ENCODE data around the gene IGFALS.

Gene IGFALS

DNA sequence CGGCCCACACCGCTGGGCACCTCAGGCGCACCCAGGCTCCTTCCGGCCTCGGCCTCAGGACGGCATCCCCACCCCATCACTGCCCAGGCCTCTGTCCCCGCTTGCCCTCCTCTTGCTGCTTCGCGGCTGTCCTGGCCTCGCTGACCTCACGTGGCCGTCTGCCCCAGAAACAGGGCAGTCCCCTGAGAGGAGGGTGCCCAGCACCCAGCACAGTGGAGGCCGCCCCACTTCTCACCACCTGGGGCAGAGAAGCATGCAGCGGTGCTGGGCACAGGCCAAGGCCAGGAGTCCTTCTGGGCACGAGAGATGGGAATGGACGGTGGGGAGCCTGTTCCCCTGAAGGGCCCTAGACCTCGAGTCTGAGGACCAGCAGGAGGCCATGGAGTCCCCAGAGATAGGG, 24.2 kb upstream of the IGFALS start:
- no peak overlapping the region for H3K4me3 ChIP-seq (ENCODE audit: control insufficient read depth in 1 of 7, extremely low read depth in 1 of 7, insufficient read depth in 4 of 7, low read depth in 2 of 7, low read length in 6 of 7)
- H3K27ac ChIP-seq (ENCODE audit: insufficient read depth in 1 of 2, low read depth in 1 of 2, low read length in 2 of 2, poor library complexity in 1 of 2, severe bottlenecking in 2 of 2), result no peak overlapping the region
- no peaks in the 10 kb centered on the region for H3K9me3 ChIP-seq (ENCODE audit: control extremely low read depth in 1 of 5, control insufficient read depth in 4 of 5, insufficient read depth in 2 of 5, low read depth in 1 of 5, low read length in 4 of 5)
- no peaks in the 10 kb centered on the region for H3K27me3 ChIP-seq (replicated peaks in 2 of 5; ENCODE audit: control insufficient read depth in 4 of 5, insufficient read depth in 5 of 5, low read length in 4 of 5)
- H3K4me1 ChIP-seq (ENCODE audit: control extremely low read depth in 1 of 4, control insufficient read depth in 4 of 4, insufficient read depth in 4 of 4, low read length in 3 of 4), result peaks cover 0 to 3% (median 3%) of the 10 kb centered on the region in 4 experiments
- DNase-seq, result no peak
- CTCF ChIA-PET, result no interaction called here
- peaks cover 9 to 65% (median 41%) of the 10 kb centered on the region in 4 experiments for H3K36me3 ChIP-seq (ENCODE audit: control insufficient read depth in 4 of 4, insufficient read depth in 4 of 4, low read length in 3 of 4)
- 98% methylated on average over 17 of the region's 17 CpGs for WGBS (ENCODE audit: insufficient coverage)
- POLR2A ChIA-PET, result no interaction called here

- CTCF ChIA-PET, result no interaction called here
- Histone ChIP-seq H3K4me3 (ENCODE audit: control insufficient read depth in 1 of 7, extremely low read depth in 1 of 7, insufficient read depth in 4 of 7, low read depth in 2 of 7, low read length in 6 of 7) (no peak overlapping the region), H3K27ac (ENCODE audit: insufficient read depth in 1 of 2, low read depth in 1 of 2, low read length in 2 of 2, poor library complexity in 1 of 2, severe bottlenecking in 2 of 2) (no peak overlapping the region), H3K9me3 (ENCODE audit: control extremely low read depth in 1 of 5, control insufficient read depth in 4 of 5, insufficient read depth in 2 of 5, low read depth in 1 of 5, low read length in 4 of 5) (no peaks in the 10 kb centered on the region), H3K36me3 (ENCODE audit: control insufficient read depth in 4 of 4, insufficient read depth in 4 of 4, low read length in 3 of 4) (peaks cover 9 to 60% (median 37%) of the 10 kb centered on the region in 4 experiments), H3K4me1 (ENCODE audit: control extremely low read depth in 1 of 4, control insufficient read depth in 4 of 4, insufficient read depth in 4 of 4, low read length in 3 of 4) (peaks cover 0 to 4% (median 3%) of the 10 kb centered on the region in 4 experiments), H3K27me3 (replicated peaks in 2 of 5; ENCODE audit: control insufficient read depth in 4 of 5, insufficient read depth in 5 of 5, low read length in 4 of 5) (no peaks in the 10 kb centered on the region)
- POLR2A ChIA-PET, result no interaction called here
- WGBS (ENCODE audit: insufficient coverage), result 100% methylated on average over 3 of the region's 9 CpGs
- no peak for DNase-seq
These were observed 23.7 kb upstream of the IGFALS start for GRCh38 chr16:1817276-1817589.

DNA sequence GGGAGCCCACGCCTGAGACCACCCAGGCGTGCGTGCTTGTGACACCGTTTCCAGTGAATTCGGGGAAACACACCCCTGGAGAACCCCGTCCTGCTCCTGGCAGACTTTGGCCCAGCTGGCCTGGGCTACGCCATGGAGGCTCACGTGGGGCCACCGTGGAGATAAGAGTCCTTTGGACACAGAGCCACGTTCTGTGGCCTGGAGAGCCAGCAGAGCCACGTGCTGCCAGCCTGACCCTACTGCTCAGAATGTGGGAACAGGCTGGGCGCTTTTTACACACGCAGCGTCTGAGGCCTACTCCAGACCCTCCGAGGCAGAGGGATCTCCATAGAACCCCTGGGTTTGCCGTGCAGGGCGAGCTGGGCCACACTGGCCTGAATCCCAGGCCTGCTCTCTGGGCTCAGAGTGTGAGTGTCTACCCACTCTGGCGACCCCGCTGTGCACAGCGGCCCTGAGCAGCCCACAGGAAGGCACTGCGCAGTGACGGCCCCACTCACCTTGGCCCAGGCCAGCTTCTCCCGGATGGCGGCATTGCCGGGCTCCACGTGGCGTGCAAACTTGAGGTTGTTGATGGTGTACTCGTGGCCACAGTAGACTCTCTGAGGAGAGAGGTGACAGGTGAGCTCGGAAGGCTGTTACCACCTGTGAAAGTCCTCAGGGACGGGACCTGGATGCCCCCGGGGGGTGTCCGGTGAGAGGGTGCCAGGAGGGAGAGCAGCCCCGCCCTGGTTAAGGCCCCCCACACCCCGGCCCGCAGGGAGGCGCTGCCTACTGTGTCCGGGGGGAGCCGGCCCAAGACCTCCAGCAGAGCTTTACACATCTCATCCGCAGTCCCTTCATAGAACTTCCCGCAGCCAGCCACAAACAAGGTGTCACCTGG, 23.1 kb upstream of the IGFALS start:
- Histone ChIP-seq H3K27ac (ENCODE audit: insufficient read depth in 1 of 2, low read depth in 1 of 2, low read length in 2 of 2, poor library complexity in 1 of 2, severe bottlenecking in 2 of 2) (no peak overlapping the region), H3K4me3 (ENCODE audit: control insufficient read depth in 1 of 7, extremely low read depth in 1 of 7, insufficient read depth in 4 of 7, low read depth in 2 of 7, low read length in 6 of 7) (no peak overlapping the region), H3K27me3 (replicated peaks in 2 of 5; ENCODE audit: control insufficient read depth in 4 of 5, insufficient read depth in 5 of 5, low read length in 4 of 5) (no peaks in the 10 kb centered on the region), H3K36me3 (ENCODE audit: control insufficient read depth in 4 of 4, insufficient read depth in 4 of 4, low read length in 3 of 4) (peaks cover 9 to 55% (median 34%) of the 10 kb centered on the region in 4 experiments), H3K9me3 (ENCODE audit: control extremely low read depth in 1 of 5, control insufficient read depth in 4 of 5, insufficient read depth in 2 of 5, low read depth in 1 of 5, low read length in 4 of 5) (no peaks in the 10 kb centered on the region), H3K4me1 (ENCODE audit: control extremely low read depth in 1 of 4, control insufficient read depth in 4 of 4, insufficient read depth in 4 of 4, low read length in 3 of 4) (peaks cover 0 to 4% (median 3%) of the 10 kb centered on the region in 4 experiments)
- CTCF ChIA-PET, result no interaction called here
- WGBS (ENCODE audit: insufficient coverage), result 98% methylated on average over 33 of the region's 40 CpGs
- POLR2A ChIA-PET, result no interaction called here
- no peak for DNase-seq

GRCh38 chr16:1815461-1815860, 22.0 kb upstream of the IGFALS start:
- H3K27ac ChIP-seq (ENCODE audit: insufficient read depth in 1 of 2, low read depth in 1 of 2, low read length in 2 of 2, poor library complexity in 1 of 2, severe bottlenecking in 2 of 2), result no peak overlapping the region
- no peak for DNase-seq

DNA sequence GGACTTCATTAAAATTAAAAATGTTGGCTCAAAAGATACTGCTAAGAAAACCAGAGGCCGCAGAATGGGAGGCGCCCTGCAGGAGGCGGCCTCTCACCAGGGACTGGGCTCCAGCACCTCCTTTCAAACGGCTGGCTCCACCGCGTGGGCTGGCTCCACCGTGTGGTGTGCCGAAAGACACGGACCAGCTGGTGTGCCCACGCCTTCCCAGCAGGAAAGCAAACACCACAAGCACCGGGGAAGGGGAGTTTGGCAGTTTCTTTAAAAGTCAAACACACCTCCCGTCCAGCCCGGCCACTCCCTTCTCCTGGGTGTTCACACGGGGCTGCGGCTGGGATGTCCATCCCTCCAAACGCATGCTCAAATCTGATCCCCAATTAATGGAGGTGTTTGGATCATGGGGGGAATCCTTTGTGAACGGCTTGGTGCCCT, 19.2 kb upstream of the IGFALS start:
- H3K4me3 ChIP-seq (ENCODE audit: control insufficient read depth in 1 of 7, extremely low read depth in 1 of 7, insufficient read depth in 4 of 7, low read depth in 2 of 7, low read length in 6 of 7), result no peak overlapping the region
- H3K27ac ChIP-seq (ENCODE audit: insufficient read depth in 1 of 2, low read depth in 1 of 2, low read length in 2 of 2, poor library complexity in 1 of 2, severe bottlenecking in 2 of 2), result no peak overlapping the region
- WGBS (ENCODE audit: insufficient coverage), result 33% methylated on average over 8 of the region's 17 CpGs
- DNase-seq, result peak; percentile 75 to 87 (median 82)
- H3K27me3 ChIP-seq (replicated peaks in 2 of 5; ENCODE audit: control insufficient read depth in 4 of 5, insufficient read depth in 5 of 5, low read length in 4 of 5), result no peaks in the 10 kb centered on the region
- peaks cover 0 to 4% (median 3%) of the 10 kb centered on the region in 4 experiments for H3K4me1 ChIP-seq (ENCODE audit: control extremely low read depth in 1 of 4, control insufficient read depth in 4 of 4, insufficient read depth in 4 of 4, low read length in 3 of 4)
- ChIA-PET CTCF (interaction anchor here (1.0 to 3.2 kb wide), 6 partner anchors 11 to 39 kb away, joined by 3 to 10 read pairs (median 8); partner anchors contain the start of genes EME2, FAHD1, HAGH and MRPS34), POLR2A (interaction anchor here (1.4 kb wide), 1 partner anchor 40 kb away, joined by 4 read pairs; the partner anchor contains the start of genes EME2 and MRPS34)
- no peaks in the 10 kb centered on the region for H3K9me3 ChIP-seq (ENCODE audit: control extremely low read depth in 1 of 5, control insufficient read depth in 4 of 5, insufficient read depth in 2 of 5, low read depth in 1 of 5, low read length in 4 of 5)
- H3K36me3 ChIP-seq (ENCODE audit: control insufficient read depth in 4 of 4, insufficient read depth in 4 of 4, low read length in 3 of 4), result peaks cover 9 to 55% (median 35%) of the 10 kb centered on the region in 4 experiments

More at GRCh38 chr16:1815461-1815860, 22.0 kb upstream of the IGFALS start:
- CTCF ChIA-PET, result interaction anchor here (1.1 to 2.8 kb wide), 2 partner anchors 32 to 40 kb away, joined by 3 to 10 read pairs; partner anchors contain the start of genes NUBP2 and SPSB3
- no peaks in the 10 kb centered on the region for H3K9me3 ChIP-seq (ENCODE audit: control extremely low read depth in 1 of 5, control insufficient read depth in 4 of 5, insufficient read depth in 2 of 5, low read depth in 1 of 5, low read length in 4 of 5)
- H3K4me1 ChIP-seq (ENCODE audit: control extremely low read depth in 1 of 4, control insufficient read depth in 4 of 4, insufficient read depth in 4 of 4, low read length in 3 of 4), result peaks cover 0 to 4% (median 3%) of the 10 kb centered on the region in 4 experiments
- POLR2A ChIA-PET, result no interaction called here
- H3K27me3 ChIP-seq (replicated peaks in 2 of 5; ENCODE audit: control insufficient read depth in 4 of 5, insufficient read depth in 5 of 5, low read length in 4 of 5), result no peaks in the 10 kb centered on the region
- no peak overlapping the region for H3K4me3 ChIP-seq (ENCODE audit: control insufficient read depth in 1 of 7, extremely low read depth in 1 of 7, insufficient read depth in 4 of 7, low read depth in 2 of 7, low read length in 6 of 7)
- H3K36me3 ChIP-seq (ENCODE audit: control insufficient read depth in 4 of 4, insufficient read depth in 4 of 4, low read length in 3 of 4), result peaks cover 9 to 50% (median 34%) of the 10 kb centered on the region in 4 experiments
- 97% methylated on average over 10 of the region's 11 CpGs for WGBS (ENCODE audit: insufficient coverage)

DNA sequence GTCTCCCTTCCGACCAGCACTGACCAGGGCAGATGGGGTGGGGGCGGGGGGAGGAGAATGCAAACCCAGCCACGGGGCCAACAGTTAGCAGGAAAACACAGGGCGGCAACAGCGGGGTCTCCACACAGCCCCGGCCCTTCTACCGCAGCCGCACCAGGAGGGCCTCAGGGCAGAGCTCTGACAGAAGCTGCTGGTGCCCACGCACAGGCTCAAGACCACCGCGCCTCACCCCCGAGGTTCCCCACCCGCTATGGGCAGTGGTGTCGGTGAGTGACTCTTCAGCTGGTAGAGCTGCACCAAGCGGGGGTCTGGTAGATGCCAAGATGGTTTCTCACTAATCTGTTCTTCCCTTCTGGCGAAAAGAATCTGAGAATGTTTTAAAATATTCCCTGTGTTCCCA, 17.0 kb upstream of the IGFALS start:
- ChIA-PET CTCF (interaction anchor here (0.6 to 1.6 kb wide), 3 partner anchors 17 to 1044 kb away, joined by 3 to 5 read pairs (median 3); partner anchors contain the start of genes FAHD1 and HAGH), POLR2A (no interaction called here)
- no peak overlapping the region for H3K4me3 ChIP-seq (ENCODE audit: control insufficient read depth in 1 of 7, extremely low read depth in 1 of 7, insufficient read depth in 4 of 7, low read depth in 2 of 7, low read length in 6 of 7)
- no peak for DNase-seq
- no peak overlapping the region for H3K27ac ChIP-seq (ENCODE audit: insufficient read depth in 1 of 2, low read depth in 1 of 2, low read length in 2 of 2, poor library complexity in 1 of 2, severe bottlenecking in 2 of 2)
- peaks cover 4 to 48% (median 28%) of the 10 kb centered on the region in 4 experiments for H3K36me3 ChIP-seq (ENCODE audit: control insufficient read depth in 4 of 4, insufficient read depth in 4 of 4, low read length in 3 of 4)
- H3K27me3 ChIP-seq (replicated peaks in 2 of 5; ENCODE audit: control insufficient read depth in 4 of 5, insufficient read depth in 5 of 5, low read length in 4 of 5), result no peaks in the 10 kb centered on the region
- no peaks in the 10 kb centered on the region for H3K9me3 ChIP-seq (ENCODE audit: control extremely low read depth in 1 of 5, control insufficient read depth in 4 of 5, insufficient read depth in 2 of 5, low read depth in 1 of 5, low read length in 4 of 5)
- over 99% methylated on average over 13 of the region's 16 CpGs for WGBS (ENCODE audit: insufficient coverage)
- peaks cover 0 to 4% (median 3%) of the 10 kb centered on the region in 4 experiments for H3K4me1 ChIP-seq (ENCODE audit: control extremely low read depth in 1 of 4, control insufficient read depth in 4 of 4, insufficient read depth in 4 of 4, low read length in 3 of 4)

- Histone ChIP-seq H3K27ac (ENCODE audit: insufficient read depth in 1 of 2, low read depth in 1 of 2, low read length in 2 of 2, poor library complexity in 1 of 2, severe bottlenecking in 2 of 2) (no peak overlapping the region), H3K9me3 (ENCODE audit: control extremely low read depth in 1 of 5, control insufficient read depth in 4 of 5, insufficient read depth in 2 of 5, low read depth in 1 of 5, low read length in 4 of 5) (no peaks in the 10 kb centered on the region), H3K4me3 (ENCODE audit: control insufficient read depth in 1 of 7, extremely low read depth in 1 of 7, insufficient read depth in 4 of 7, low read depth in 2 of 7, low read length in 6 of 7) (no peak overlapping the region), H3K27me3 (replicated peaks in 2 of 5; ENCODE audit: control insufficient read depth in 4 of 5, insufficient read depth in 5 of 5, low read length in 4 of 5) (no peaks in the 10 kb centered on the region), H3K36me3 (ENCODE audit: control insufficient read depth in 4 of 4, insufficient read depth in 4 of 4, low read length in 3 of 4) (peaks cover 4 to 44% (median 25%) of the 10 kb centered on the region in 4 experiments), H3K4me1 (ENCODE audit: control extremely low read depth in 1 of 4, control insufficient read depth in 4 of 4, insufficient read depth in 4 of 4, low read length in 3 of 4) (peaks cover 0 to 4% (median 3%) of the 10 kb centered on the region in 4 experiments)
- WGBS (ENCODE audit: insufficient coverage), result 100% methylated on average over 8 of the region's 16 CpGs
- CTCF ChIA-PET, result interaction anchor here (0.6 to 1.6 kb wide), 3 partner anchors 17 to 1045 kb away, joined by 3 to 5 read pairs (median 3); partner anchors contain the start of genes FAHD1 and HAGH
- POLR2A ChIA-PET, result no interaction called here
- DNase-seq, result no peak
These were observed 16.6 kb upstream of the IGFALS start for GRCh38 chr16:1810106-1810505.
